ENCODE results near the gene KDM5B.

DNA sequence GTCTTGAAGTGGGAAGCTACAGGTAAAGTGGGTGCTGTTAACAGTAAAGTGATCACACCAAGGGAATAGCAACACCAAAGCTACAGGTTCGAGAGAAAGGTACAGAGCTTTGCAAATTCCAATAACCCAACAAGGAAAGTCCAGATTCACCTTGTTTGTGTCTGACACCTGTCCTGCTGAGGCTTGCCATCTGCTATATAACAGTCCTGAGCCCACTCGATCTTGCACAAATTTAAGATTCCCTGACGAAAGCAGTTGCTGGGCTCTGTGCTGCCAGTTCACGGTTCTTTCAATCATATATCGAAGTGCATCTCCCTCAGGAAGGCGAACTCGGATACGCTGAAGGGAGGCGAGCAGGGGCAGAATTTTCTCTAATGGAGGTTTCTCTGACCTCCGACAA is 75.0 kb downstream of the KDM5B start:
- no peak for TF ChIP-seq POLR2A (IDR thresholded peaks at IDR 0.05)
- TF ChIP-seq, protein P1, sequence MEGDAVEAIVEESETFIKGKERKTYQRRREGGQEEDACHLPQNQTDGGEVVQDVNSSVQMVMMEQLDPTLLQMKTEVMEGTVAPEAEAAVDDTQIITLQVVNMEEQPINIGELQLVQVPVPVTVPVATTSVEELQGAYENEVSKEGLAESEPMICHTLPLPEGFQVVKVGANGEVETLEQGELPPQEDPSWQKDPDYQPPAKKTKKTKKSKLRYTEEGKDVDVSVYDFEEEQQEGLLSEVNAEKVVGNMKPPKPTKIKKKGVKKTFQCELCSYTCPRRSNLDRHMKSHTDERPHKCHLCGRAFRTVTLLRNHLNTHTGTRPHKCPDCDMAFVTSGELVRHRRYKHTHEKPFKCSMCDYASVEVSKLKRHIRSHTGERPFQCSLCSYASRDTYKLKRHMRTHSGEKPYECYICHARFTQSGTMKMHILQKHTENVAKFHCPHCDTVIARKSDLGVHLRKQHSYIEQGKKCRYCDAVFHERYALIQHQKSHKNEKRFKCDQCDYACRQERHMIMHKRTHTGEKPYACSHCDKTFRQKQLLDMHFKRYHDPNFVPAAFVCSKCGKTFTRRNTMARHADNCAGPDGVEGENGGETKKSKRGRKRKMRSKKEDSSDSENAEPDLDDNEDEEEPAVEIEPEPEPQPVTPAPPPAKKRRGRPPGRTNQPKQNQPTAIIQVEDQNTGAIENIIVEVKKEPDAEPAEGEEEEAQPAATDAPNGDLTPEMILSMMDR (IDR thresholded peaks at IDR 0.05), result no peak
